ENCODE results near the gene ITGB4. TPM values are rescaled to one million over a fixed set of nuclear protein-coding genes. Genes with fewer than 3 reads are reported as not detected.

The ITGB4 gene
- total and polyA plus RNA-seq, 2 donors (not counting 3 experiments of a cell fraction or from before 2014, with no cell fraction given), result 4.2 to 6.7 TPM

- intact Hi-C loops (cut with micrococcal nuclease), result no loop called here
- ChIA-PET POLR2A (no interaction called here), CTCF (interaction anchor here (0.7 to 12.2 kb wide), 3 partner anchors 9 to 107 kb away, joined by 3 to 653 read pairs (median 34); partner anchors contain the start of gene SMIM5)
- no peaks in the 10 kb centered on the region for H4K20me1 ChIP-seq (replicated peaks; ENCODE audit: control insufficient read depth, extremely low read depth, insufficient read depth, low read length)
- no peaks in the 10 kb centered on the region for H3K9me3 ChIP-seq (replicated peaks; ENCODE audit: control insufficient read depth, insufficient read depth, low read length)
- no peak overlapping the region for H3K9ac ChIP-seq (replicated peaks; ENCODE audit: extremely low read depth, insufficient read depth, low read length)
- no peaks in the 10 kb centered on the region for H3K27me3 ChIP-seq (ENCODE audit: control insufficient read depth in 2 of 2, insufficient read depth in 2 of 2, low read length in 2 of 2)
- no peak for TF ChIP-seq CTCF (IDR thresholded peaks at IDR 0.05; ENCODE audit: extremely low read depth in 1 of 2, insufficient read depth in 1 of 2, low read depth in 1 of 2, low read length in 2 of 2)
- TF ChIP-seq EZH2 (IDR thresholded peaks at IDR 0.05; ENCODE audit: borderline replicate concordance, low read depth, low read length, severe bottlenecking), result no peak
- TF ChIP-seq POLR2A (IDR thresholded peaks at IDR 0.05; ENCODE audit: low read depth, low read length), result no peak
- TF ChIP-seq, protein P1, sequence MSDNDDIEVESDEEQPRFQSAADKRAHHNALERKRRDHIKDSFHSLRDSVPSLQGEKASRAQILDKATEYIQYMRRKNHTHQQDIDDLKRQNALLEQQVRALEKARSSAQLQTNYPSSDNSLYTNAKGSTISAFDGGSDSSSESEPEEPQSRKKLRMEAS (IDR thresholded peaks at IDR 0.05; ENCODE audit: insufficient read depth, insufficient read length), result no peak
- no peaks in the 10 kb centered on the region for H3K4me1 ChIP-seq (ENCODE audit: control insufficient read depth, extremely low read depth, insufficient read depth, low read length)
- no peak overlapping the region for H3K4me3 ChIP-seq (replicated peaks in 1 of 3; ENCODE audit: insufficient read depth in 1 of 3, low read depth in 1 of 3, low read length in 3 of 3)
- DNase-seq (ENCODE audit: low read depth, low spot score) (no peak), FAIRE-seq (no peak)
- H3K9me1 ChIP-seq (replicated peaks; ENCODE audit: control insufficient read depth, extremely low read depth, insufficient read depth, low read length), result no peaks in the 10 kb centered on the region
- no peak overlapping the region for H3K27ac ChIP-seq (ENCODE audit: insufficient read depth, low read depth, low read length)
- dilution Hi-C loops (cut with MboI; ENCODE audit: extremely low pct_ligation_motif_present, low sequenced_read_pairs), result no loop called here
- no peak overlapping the region for H2AFZ ChIP-seq (ENCODE audit: low read depth, low read length)
- no TSS peak for BruUV-seq (replicated peaks)
- no peaks in the 10 kb centered on the region for H3K79me2 ChIP-seq (ENCODE audit: control insufficient read depth, insufficient read depth, low read length)
- H3K4me2 ChIP-seq (ENCODE audit: insufficient read depth, low read length), result no peak overlapping the region
- H3K36me3 ChIP-seq (ENCODE audit: control insufficient read depth in 2 of 2, extremely low read depth in 1 of 2, insufficient read depth in 2 of 2, low read length in 2 of 2), result no peaks in the 10 kb centered on the region
Observed at GRCh38 chr17:75740631-75741077, 19.4 kb downstream of the ITGB4 start.

- dilution Hi-C loops (cut with MboI; ENCODE audit: extremely low pct_ligation_motif_present, low sequenced_read_pairs), result no loop called here
- FAIRE-seq (no peak), DNase-seq (ENCODE audit: low read depth, low spot score) (no peak)
- TF ChIP-seq MYC (IDR thresholded peaks at IDR 0.05; ENCODE audit: low read depth, low read length) (no peak), CTCF (IDR thresholded peaks at IDR 0.05; ENCODE audit: extremely low read depth in 1 of 2, insufficient read depth in 1 of 2, low read depth in 1 of 2, low read length in 2 of 2) (no peak), GATA2 (IDR thresholded peaks at IDR 0.05; ENCODE audit: insufficient read depth, insufficient read length, low read depth, low read length) (no peak), FOS (IDR thresholded peaks at IDR 0.05; ENCODE audit: borderline replicate concordance, insufficient read depth, low read length) (no peak), JUN (IDR thresholded peaks at IDR 0.05; ENCODE audit: borderline replicate concordance, insufficient read depth, insufficient read length, low read depth) (no peak), POLR2A (IDR thresholded peaks at IDR 0.05; ENCODE audit: low read depth, low read length) (no peak), POLR2AphosphoS5 (IDR thresholded peaks at IDR 0.05; ENCODE audit: insufficient read depth, low read depth, low read length) (no peak), EZH2 (IDR thresholded peaks at IDR 0.05; ENCODE audit: borderline replicate concordance, low read depth, low read length, severe bottlenecking) (no peak)
- TF ChIP-seq, protein P1 (IDR thresholded peaks at IDR 0.05; ENCODE audit: insufficient read depth, insufficient read length), result no peak
- no peak overlapping the region for H3K9ac ChIP-seq (replicated peaks; ENCODE audit: extremely low read depth, insufficient read depth, low read length)
- CTCF ChIA-PET, result interaction anchor here (1.2 to 12.2 kb wide), 4 partner anchors 23 to 109 kb away, joined by 3 to 653 read pairs (median 20); partner anchors contain the start of gene SMIM5
- no peaks in the 10 kb centered on the region for H4K20me1 ChIP-seq (replicated peaks; ENCODE audit: control insufficient read depth, extremely low read depth, insufficient read depth, low read length)
- no peaks in the 10 kb centered on the region for H3K36me3 ChIP-seq (ENCODE audit: control insufficient read depth in 2 of 2, extremely low read depth in 1 of 2, insufficient read depth in 2 of 2, low read length in 2 of 2)
- H3K9me1 ChIP-seq (replicated peaks; ENCODE audit: control insufficient read depth, extremely low read depth, insufficient read depth, low read length), result no peaks in the 10 kb centered on the region
- no peak overlapping the region for H3K4me3 ChIP-seq (replicated peaks in 1 of 3; ENCODE audit: insufficient read depth in 1 of 3, low read depth in 1 of 3, low read length in 3 of 3)
- H3K4me1 ChIP-seq (ENCODE audit: control insufficient read depth, extremely low read depth, insufficient read depth, low read length), result no peaks in the 10 kb centered on the region
- no peak overlapping the region for H3K4me2 ChIP-seq (ENCODE audit: insufficient read depth, low read length)
- no peak overlapping the region for H3K27ac ChIP-seq (ENCODE audit: insufficient read depth, low read depth, low read length)
- H3K79me2 ChIP-seq (ENCODE audit: control insufficient read depth, insufficient read depth, low read length), result no peaks in the 10 kb centered on the region
- H2AFZ ChIP-seq (ENCODE audit: low read depth, low read length), result no peak overlapping the region
- POLR2A ChIA-PET, result no interaction called here
- BruUV-seq (replicated peaks), result no TSS peak
- intact Hi-C loops (cut with micrococcal nuclease), result no loop called here
- H3K27me3 ChIP-seq (ENCODE audit: control insufficient read depth in 2 of 2, insufficient read depth in 2 of 2, low read length in 2 of 2), result no peaks in the 10 kb centered on the region
- H3K9me3 ChIP-seq (replicated peaks; ENCODE audit: control insufficient read depth, insufficient read depth, low read length), result no peaks in the 10 kb centered on the region
Observed at GRCh38 chr17:75742337-75742736, 21.1 kb downstream of the ITGB4 start.
